HEK293 (cell line): ENCODE measurements around the gene ARPC1A.

Experiments
- CTCF ChIA-PET: fragments of 350-600 bp; formaldehyde crosslinking; extraction: SDS; loops from one replicate; lab custom pipeline; 2021; ENCODE audit warnings: antibody characterized with exemption; lab: Yijun Ruan, JAX
- POLR2A ChIA-PET: fragments of 300-600 bp; formaldehyde crosslinking; extraction: SDS; loops from one replicate; lab custom pipeline; 2020; ENCODE audit warnings: antibody characterized with exemption, inconsistent platforms; lab: Yijun Ruan, JAX
- H3K27ac ChIP-seq: fragments of 200-500 bp; sonication (Bioruptor generic); 2 replicates; pipeline ENCODE4 v1.5.1; 2014; ENCODE audit warnings: low read depth, low read length, control low read depth, inconsistent platforms; ENCODE audit errors: extremely low read depth
- H3K36me3 ChIP-seq, 2 experiments: fragments of 200-500 bp in 1 of 2; sonication (Bioruptor generic) in 1 of 2; 1 replicate in 1 of 2; 2 replicates in 1 of 2; pipeline ENCODE4 v1.5.1; 2014 to 2017; ENCODE audit warnings: inconsistent platforms in 2 of 2, low read length in 2 of 2; ENCODE audit not compliant: control insufficient read depth in 2 of 2, insufficient read depth in 1 of 2
- H3K4me1 ChIP-seq: fragments of 200-500 bp; sonication (Bioruptor generic); 2 replicates; pipeline ENCODE4 v1.5.1; 2014; ENCODE audit warnings: mild to moderate bottlenecking, low read length, inconsistent platforms; ENCODE audit not compliant: control insufficient read depth, insufficient read depth
- H3K4me3 ChIP-seq: 2 replicates; pipeline ENCODE4 v1.5.1; 2011; ENCODE audit warnings: low read depth, mild to moderate bottlenecking, control low read depth, low read length, moderate library complexity
- H3K9me3 ChIP-seq: fragments of 200-500 bp; sonication (Bioruptor generic); 2 replicates; pipeline ENCODE4 v1.5.1; 2014; ENCODE audit warnings: low read depth, low read length, inconsistent platforms; ENCODE audit not compliant: control insufficient read depth, insufficient read depth
- KLF16 ChIP-seq: fragments of 450-650 bp; formaldehyde crosslinking; IDR thresholded peaks from 2 replicates; pipeline ENCODE4 v1.5.1; 2017; ENCODE audit warnings: missing biosample characterization, missing genetic modification characterization
- SCRT1 ChIP-seq: fragments of 450-650 bp; formaldehyde crosslinking; IDR thresholded peaks from 2 replicates; pipeline ENCODE4 v1.5.1; 2016; ENCODE audit warnings: missing biosample characterization, missing genetic modification characterization, borderline replicate concordance
- SETDB1 ChIP-seq: IDR thresholded peaks from one replicate; pipeline ENCODE4 v1.6.1; 2017; ENCODE audit warnings: mild to moderate bottlenecking, low read length, moderate library complexity, mixed read lengths; ENCODE audit not compliant: insufficient read length
- ZEB2 ChIP-seq: fragments of 450-650 bp; formaldehyde crosslinking; IDR thresholded peaks from 2 replicates; pipeline ENCODE4 v1.5.1; 2016; ENCODE audit warnings: missing biosample characterization, missing genetic modification characterization
- ZNF121 ChIP-seq: fragments of 450-650 bp; formaldehyde crosslinking; IDR thresholded peaks from 2 replicates; pipeline ENCODE4 v1.5.1; 2016; ENCODE audit warnings: missing biosample characterization, missing genetic modification characterization
- ZNF248 ChIP-seq: fragments of 450-650 bp; formaldehyde crosslinking; IDR thresholded peaks from 2 replicates; pipeline ENCODE4 v1.5.1; 2017; ENCODE audit warnings: missing biosample characterization, missing genetic modification characterization
- ZNF274 ChIP-seq, 2 experiments: fragments of 200-500 bp in 1 of 2; fragments of 450-650 bp in 1 of 2; sonication (Bioruptor generic) in 1 of 2; formaldehyde crosslinking in 1 of 2; IDR thresholded peaks; 2 replicates each; pipeline versions ENCODE4 v1.5.1 to v1.6.1; 2014 to 2016; ENCODE audit warnings: borderline replicate concordance in 1 of 2, inconsistent platforms in 1 of 2, low read length in 1 of 2, missing biosample characterization in 1 of 2, missing genetic modification characterization in 1 of 2
- ZNF660 ChIP-seq: fragments of 450-650 bp; IDR thresholded peaks from 2 replicates; pipeline ENCODE4 v1.5.1; 2018; ENCODE audit warnings: missing biosample characterization, mild to moderate bottlenecking, missing genetic modification characterization
- ZNF677 ChIP-seq: fragments of 450-650 bp; IDR thresholded peaks from 2 replicates; pipeline ENCODE4 v1.5.0; 2018; ENCODE audit warnings: missing biosample characterization, mild to moderate bottlenecking, missing genetic modification characterization, moderate library complexity
- ZNF701 ChIP-seq: fragments of 450-650 bp; formaldehyde crosslinking; IDR thresholded peaks from 2 replicates; pipeline ENCODE4 v1.5.1; 2016; ENCODE audit warnings: missing biosample characterization, missing genetic modification characterization
- ZNF776 ChIP-seq: fragments of 450-650 bp; formaldehyde crosslinking; IDR thresholded peaks from 2 replicates; pipeline ENCODE4 v1.5.0; 2017; ENCODE audit warnings: missing biosample characterization, missing genetic modification characterization, borderline replicate concordance
- TF ChIP-seq, protein P1 (sequence below): fragments of 450-650 bp; formaldehyde crosslinking; IDR thresholded peaks from 2 replicates; pipeline ENCODE4 v1.5.1; 2017; ENCODE audit warnings: missing biosample characterization, missing genetic modification characterization
- TF ChIP-seq, protein P2 (sequence below): fragments of 450-650 bp; formaldehyde crosslinking; IDR thresholded peaks from 2 replicates; pipeline ENCODE4 v1.5.1; 2016; ENCODE audit warnings: missing biosample characterization, missing genetic modification characterization, low read depth
- TF ChIP-seq, protein P3 (sequence below): fragments of 450-650 bp; IDR thresholded peaks from 2 replicates; pipeline ENCODE4 v1.5.1; 2018; ENCODE audit warnings: missing biosample characterization, missing genetic modification characterization
- TF ChIP-seq, protein P4 (sequence below): sonication (generic); formaldehyde crosslinking; IDR thresholded peaks from 2 replicates; pipeline ENCODE4 v1.8.1; 2022; ENCODE audit warnings: mild to moderate bottlenecking, moderate library complexity, missing genetic modification reagents

The ARPC1A gene

DNA sequence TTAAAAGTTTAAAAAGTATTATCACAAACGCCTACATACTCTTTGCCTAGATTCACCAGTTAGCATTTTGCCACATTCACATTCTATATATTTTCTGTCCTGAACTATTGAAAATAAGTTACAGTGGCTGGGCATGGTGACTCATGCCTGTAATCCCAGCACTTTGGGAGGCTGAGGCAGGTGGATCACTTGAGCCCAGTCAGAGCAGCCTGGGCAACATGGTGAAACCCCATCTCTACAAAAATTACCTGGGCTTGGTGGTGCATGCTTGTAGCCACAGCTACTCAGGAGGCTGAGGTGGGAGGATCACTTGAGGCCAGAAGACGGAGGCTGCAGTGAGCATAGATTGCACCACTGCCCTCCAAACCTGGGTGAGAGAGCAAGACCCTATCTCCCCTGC, 5.3 kb downstream of the ARPC1A start:
- CTCF ChIA-PET = no interaction called here
- Histone ChIP-seq H3K4me1 (peaks cover 4% of the 10 kb centered on the region; the same call in 1 of the 2 replicates), H3K27ac (peak overlapping the region; percentile 34; the same call in 1 of the 2 replicates), H3K4me3 (no peak overlapping the region), H3K9me3 (no peaks in the 10 kb centered on the region), H3K36me3 (peaks cover 25 to 28% of the 10 kb centered on the region in 2 experiments)
- POLR2A ChIA-PET = interaction anchor here (0.7 kb wide), 2 partner anchors 143 to 330 kb away, joined by 3 to 5 read pairs; no protein-coding TSS in a partner anchor
- TF ChIP-seq ZNF677 (tag by site-specific recombination) = no peak
- TF ChIP-seq, protein P1, sequence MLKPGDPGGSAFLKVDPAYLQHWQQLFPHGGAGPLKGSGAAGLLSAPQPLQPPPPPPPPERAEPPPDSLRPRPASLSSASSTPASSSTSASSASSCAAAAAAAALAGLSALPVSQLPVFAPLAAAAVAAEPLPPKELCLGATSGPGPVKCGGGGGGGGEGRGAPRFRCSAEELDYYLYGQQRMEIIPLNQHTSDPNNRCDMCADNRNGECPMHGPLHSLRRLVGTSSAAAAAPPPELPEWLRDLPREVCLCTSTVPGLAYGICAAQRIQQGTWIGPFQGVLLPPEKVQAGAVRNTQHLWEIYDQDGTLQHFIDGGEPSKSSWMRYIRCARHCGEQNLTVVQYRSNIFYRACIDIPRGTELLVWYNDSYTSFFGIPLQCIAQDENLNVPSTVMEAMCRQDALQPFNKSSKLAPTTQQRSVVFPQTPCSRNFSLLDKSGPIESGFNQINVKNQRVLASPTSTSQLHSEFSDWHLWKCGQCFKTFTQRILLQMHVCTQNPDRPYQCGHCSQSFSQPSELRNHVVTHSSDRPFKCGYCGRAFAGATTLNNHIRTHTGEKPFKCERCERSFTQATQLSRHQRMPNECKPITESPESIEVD (tag by site-specific recombination) = 0 out of 2 replicates have a peak, but pooled peaks have one; percentile 2

DNA sequence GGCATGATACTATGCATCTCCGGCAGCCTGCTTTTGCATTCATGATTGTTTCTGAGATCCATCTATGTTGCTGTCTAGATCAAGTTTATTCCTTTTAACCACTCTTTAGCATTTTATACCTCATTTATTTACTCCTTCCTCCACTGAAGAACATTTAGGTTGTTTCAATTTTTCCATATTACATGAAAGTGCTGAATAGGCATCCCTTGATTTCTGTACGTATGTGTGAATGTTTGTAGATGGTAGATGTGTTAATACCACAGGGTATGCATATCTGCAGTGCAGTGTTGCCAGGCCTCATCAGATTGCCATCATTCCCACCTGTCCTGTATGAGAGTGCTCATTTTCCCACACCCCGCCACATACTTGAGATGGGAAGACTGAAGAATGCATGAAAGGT, 13.9 kb downstream of the ARPC1A start:
- no peak for TF ChIP-seq ZEB2 (tag by site-specific recombination)
- H3K4me3 ChIP-seq = no peak overlapping the region
- H3K27ac ChIP-seq = no peak overlapping the region
- ChIA-PET POLR2A (interaction anchor here (2.7 kb wide), 1 partner anchor 14 kb away, joined by 6 read pairs; the partner anchor contains the start of gene ARPC1A), CTCF (interaction anchor here (0.6 to 1.7 kb wide), 2 partner anchors 10 to 238 kb away, joined by 3 to 4 read pairs; no protein-coding TSS in a partner anchor)
- no peaks in the 10 kb centered on the region for H3K4me1 ChIP-seq
- no peaks in the 10 kb centered on the region for H3K9me3 ChIP-seq
- H3K36me3 ChIP-seq = peaks cover 69 to 87% of the 10 kb centered on the region in 2 experiments

DNA sequence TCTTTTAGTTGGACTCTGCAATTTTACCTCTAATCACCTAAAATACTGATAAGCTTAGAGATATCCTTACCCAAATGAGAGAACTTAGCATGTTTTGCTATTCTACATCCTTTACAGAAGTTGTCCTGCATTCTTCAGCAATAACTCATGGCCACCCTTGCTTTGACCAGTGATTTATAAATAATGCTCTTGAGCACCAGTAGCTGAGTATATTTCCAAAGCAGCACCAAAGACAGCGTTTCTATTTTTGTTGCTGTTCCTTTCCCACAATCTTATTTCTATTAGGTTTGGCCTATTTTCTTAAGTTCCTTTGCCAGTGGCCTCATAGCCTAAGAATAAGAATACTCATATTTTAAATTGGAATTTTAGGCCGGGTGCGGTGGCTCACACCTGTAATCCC, 15.0 kb downstream of the ARPC1A start:
- ChIA-PET CTCF (no interaction called here), POLR2A (interaction anchor here (2.7 kb wide), 1 partner anchor 15 kb away, joined by 6 read pairs; the partner anchor contains the start of gene ARPC1A)
- Histone ChIP-seq H3K9me3 (no peaks in the 10 kb centered on the region), H3K36me3 (peaks cover 68 to 86% of the 10 kb centered on the region in 2 experiments), H3K4me1 (peaks cover 2% of the 10 kb centered on the region; the same call in 1 of the 2 replicates), H3K27ac (no peak overlapping the region), H3K4me3 (no peak overlapping the region)
- TF ChIP-seq, protein P1 (tag by site-specific recombination) = no peak
- TF ChIP-seq SETDB1 (no peak), ZNF701 (tag by site-specific recombination) (no peak), ZNF274 (IDR thresholded peaks at IDR 0.05; ENCODE audit: low read length) (no peak), ZNF274 (tag by site-specific recombination; IDR thresholded peaks at IDR 0.05; ENCODE audit: borderline replicate concordance) (no peak), ZNF248 (tag by site-specific recombination) (no peak), ZNF660 (no peak), ZNF776 (tag by site-specific recombination) (no peak), ZNF121 (tag by site-specific recombination) (no peak), KLF16 (tag by site-specific recombination) (no peak), SCRT1 (tag by site-specific recombination) (no peak)
- TF ChIP-seq, protein P2, sequence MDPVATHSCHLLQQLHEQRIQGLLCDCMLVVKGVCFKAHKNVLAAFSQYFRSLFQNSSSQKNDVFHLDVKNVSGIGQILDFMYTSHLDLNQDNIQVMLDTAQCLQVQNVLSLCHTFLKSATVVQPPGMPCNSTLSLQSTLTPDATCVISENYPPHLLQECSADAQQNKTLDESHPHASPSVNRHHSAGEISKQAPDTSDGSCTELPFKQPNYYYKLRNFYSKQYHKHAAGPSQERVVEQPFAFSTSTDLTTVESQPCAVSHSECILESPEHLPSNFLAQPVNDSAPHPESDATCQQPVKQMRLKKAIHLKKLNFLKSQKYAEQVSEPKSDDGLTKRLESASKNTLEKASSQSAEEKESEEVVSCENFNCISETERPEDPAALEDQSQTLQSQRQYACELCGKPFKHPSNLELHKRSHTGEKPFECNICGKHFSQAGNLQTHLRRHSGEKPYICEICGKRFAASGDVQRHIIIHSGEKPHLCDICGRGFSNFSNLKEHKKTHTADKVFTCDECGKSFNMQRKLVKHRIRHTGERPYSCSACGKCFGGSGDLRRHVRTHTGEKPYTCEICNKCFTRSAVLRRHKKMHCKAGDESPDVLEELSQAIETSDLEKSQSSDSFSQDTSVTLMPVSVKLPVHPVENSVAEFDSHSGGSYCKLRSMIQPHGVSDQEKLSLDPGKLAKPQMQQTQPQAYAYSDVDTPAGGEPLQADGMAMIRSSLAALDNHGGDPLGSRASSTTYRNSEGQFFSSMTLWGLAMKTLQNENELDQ (tag by site-specific recombination) = no peak
- TF ChIP-seq, protein P3, sequence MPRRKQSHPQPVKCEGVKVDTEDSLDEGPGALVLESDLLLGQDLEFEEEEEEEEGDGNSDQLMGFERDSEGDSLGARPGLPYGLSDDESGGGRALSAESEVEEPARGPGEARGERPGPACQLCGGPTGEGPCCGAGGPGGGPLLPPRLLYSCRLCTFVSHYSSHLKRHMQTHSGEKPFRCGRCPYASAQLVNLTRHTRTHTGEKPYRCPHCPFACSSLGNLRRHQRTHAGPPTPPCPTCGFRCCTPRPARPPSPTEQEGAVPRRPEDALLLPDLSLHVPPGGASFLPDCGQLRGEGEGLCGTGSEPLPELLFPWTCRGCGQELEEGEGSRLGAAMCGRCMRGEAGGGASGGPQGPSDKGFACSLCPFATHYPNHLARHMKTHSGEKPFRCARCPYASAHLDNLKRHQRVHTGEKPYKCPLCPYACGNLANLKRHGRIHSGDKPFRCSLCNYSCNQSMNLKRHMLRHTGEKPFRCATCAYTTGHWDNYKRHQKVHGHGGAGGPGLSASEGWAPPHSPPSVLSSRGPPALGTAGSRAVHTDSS (tag by site-specific recombination) = no peak
- TF ChIP-seq, protein P4, sequence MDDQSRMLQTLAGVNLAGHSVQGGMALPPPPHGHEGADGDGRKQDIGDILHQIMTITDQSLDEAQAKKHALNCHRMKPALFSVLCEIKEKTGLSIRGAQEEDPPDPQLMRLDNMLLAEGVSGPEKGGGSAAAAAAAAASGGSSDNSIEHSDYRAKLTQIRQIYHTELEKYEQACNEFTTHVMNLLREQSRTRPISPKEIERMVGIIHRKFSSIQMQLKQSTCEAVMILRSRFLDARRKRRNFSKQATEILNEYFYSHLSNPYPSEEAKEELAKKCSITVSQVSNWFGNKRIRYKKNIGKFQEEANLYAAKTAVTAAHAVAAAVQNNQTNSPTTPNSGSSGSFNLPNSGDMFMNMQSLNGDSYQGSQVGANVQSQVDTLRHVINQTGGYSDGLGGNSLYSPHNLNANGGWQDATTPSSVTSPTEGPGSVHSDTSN (CRISPR knock-in tag) = no peak
